ENCODE results near the gene CNKSR2. TPM values are rescaled to one million over a fixed set of nuclear protein-coding genes. Genes with fewer than 3 reads are reported as not detected.

Gene CNKSR2
- total and polyA plus RNA-seq, 2 experiments from 2014 or later = 13.9 to 40.9 TPM

GRCh38 chrX:21355831-21356230, 18.4 kb upstream of the CNKSR2 start:
- Histone ChIP-seq H2AFZ (no peak overlapping the region), H3K9me2 (ENCODE audit: insufficient read depth) (no peaks in the 10 kb centered on the region), H3K27me3 (ENCODE audit: insufficient read depth) (no peaks in the 10 kb centered on the region), H3K36me3 (ENCODE audit: insufficient read depth) (no peaks in the 10 kb centered on the region), H3F3A (replicated peaks; ENCODE audit: low read depth) (no peaks in the 10 kb centered on the region), H4K20me1 (replicated peaks; ENCODE audit: insufficient read depth) (no peaks in the 10 kb centered on the region), H3K79me2 (replicated peaks; ENCODE audit: insufficient read depth) (no peaks in the 10 kb centered on the region), H3K4me1 (ENCODE audit: insufficient read depth) (no peaks in the 10 kb centered on the region), H3K4me2 (no peak overlapping the region), H3K27ac (ENCODE audit: low read depth) (no peak overlapping the region), H3K4me3 (no peak overlapping the region)
- Mint-ChIP-seq H3K4me3 (no peak overlapping the region), H3K4me1 (no peaks in the 10 kb centered on the region), H3K27me3 (ENCODE audit: insufficient read depth, low read depth, poor library complexity) (peaks cover 2% of the 10 kb centered on the region), H3K9me3 (peaks cover 9% of the 10 kb centered on the region), H3K27ac (no peak overlapping the region), H3K36me3 (ENCODE audit: low read depth) (peaks cover 9% of the 10 kb centered on the region; the same call in 1 of the 3 replicates)
- DNase-seq (ENCODE audit: low spot score) = no peak
- ATAC-seq = no peak
- TF ChIP-seq ETS1 (IDR thresholded peaks at IDR 0.05) = no peak
- no peak for TF ChIP-seq POLR2AphosphoS5 (IDR thresholded peaks at IDR 0.05; ENCODE audit: low read depth)
- no peak for TF ChIP-seq ZNF331 (CRISPR knock-in tag; IDR thresholded peaks at IDR 0.05; ENCODE audit: low read depth)
- no peak for TF ChIP-seq NANOG (IDR thresholded peaks at IDR 0.05; ENCODE audit: borderline replicate concordance)
- TF ChIP-seq CREB1 (CRISPR knock-in tag; IDR thresholded peaks at IDR 0.05; ENCODE audit: low read depth) = no peak
- TF ChIP-seq EZH2phosphoT487 (IDR thresholded peaks at IDR 0.05; ENCODE audit: unreplicated experiment) = no peak
- TF ChIP-seq EZH2 (IDR thresholded peaks at IDR 0.05; ENCODE audit: low read depth, unreplicated experiment) = no peak
- TF ChIP-seq CTCF (conservative IDR thresholded peaks at IDR 0.05; ENCODE audit: low read depth in 2 of 2) = no peak
- no peak for TF ChIP-seq JUNB (IDR thresholded peaks at IDR 0.05; ENCODE audit: unreplicated experiment)
- TF ChIP-seq REST (IDR thresholded peaks at IDR 0.05; ENCODE audit: unreplicated experiment) = no peak
- TF ChIP-seq STAT1 (IDR thresholded peaks at IDR 0.05; ENCODE audit: unreplicated experiment) = no peak
- no peak for TF ChIP-seq ZNF462 (CRISPR knock-in tag; IDR thresholded peaks at IDR 0.05)
- TF ChIP-seq ZNF114 (CRISPR knock-in tag; IDR thresholded peaks at IDR 0.05) = no peak
